HepG2 (cell line): Measurements from ENCODE around the gene SAPCD1. TPM values are rescaled to one million over a fixed set of nuclear protein-coding genes. Genes with fewer than 3 reads are reported as not detected.

Experiments used
- ATF7 ChIP-seq, 2 experiments: fragments of 450-650 bp in 1 of 2; sonication (generic) in 1 of 2; formaldehyde crosslinking in 1 of 2; IDR thresholded peaks; 2 replicates each; pipeline versions ENCODE4 v1.4.0 to v1.6.1; 2016 to 2020; ENCODE audit warnings: antibody characterized with exemption in 1 of 2, mild to moderate bottlenecking in 1 of 2, missing genetic modification reagents in 1 of 2
- ELF4 ChIP-seq: sonication (generic); formaldehyde crosslinking; IDR thresholded peaks from 2 replicates; pipeline ENCODE4 v1.5.0; 2020; ENCODE audit warnings: missing genetic modification reagents, mild to moderate bottlenecking, moderate library complexity, borderline replicate concordance
- EZH2 ChIP-seq: conservative IDR thresholded peaks from 2 replicates; pipeline ENCODE4 v1.6.1; 2012; ENCODE audit warnings: mild to moderate bottlenecking, low read depth, low read length, moderate library complexity
- LCORL ChIP-seq, 2 experiments: fragments of 450-650 bp in 1 of 2; sonication (generic) in 1 of 2; formaldehyde crosslinking in 1 of 2; IDR thresholded peaks; 2 replicates each; pipeline versions ENCODE4 v1.5.0 to v1.6.1; 2017 to 2020; ENCODE audit warnings: antibody characterized with exemption in 1 of 2, missing genetic modification reagents in 1 of 2
- RBM39 ChIP-seq: fragments of 200-400 bp; formaldehyde crosslinking; IDR thresholded peaks from one replicate; pipeline ENCODE4 v1.6.1; 2018; ENCODE audit warnings: antibody characterized with exemption, mild to moderate bottlenecking, low read depth, low read length; ENCODE audit not compliant: poor library complexity, severe bottlenecking
- SMAD9 ChIP-seq: sonication (generic); formaldehyde crosslinking; IDR thresholded peaks from 2 replicates; pipeline ENCODE4 v1.5.1; 2020; ENCODE audit warnings: mild to moderate bottlenecking, missing genetic modification reagents
- SOX13 ChIP-seq, 3 experiments: fragments of 450-650 bp in 1 of 3; sonication (generic) in 1 of 3; formaldehyde crosslinking in 1 of 3; IDR thresholded peaks in 2 of 3; conservative IDR thresholded peaks in 1 of 3; 2 replicates each; pipeline versions ENCODE4 v1.5.0 to v1.6.1; 2016 to 2020; ENCODE audit warnings: antibody characterized with exemption in 1 of 3, mild to moderate bottlenecking in 1 of 3, missing compliant biosample characterization in 1 of 3, missing genetic modification reagents in 1 of 3, moderate library complexity in 1 of 3
- ZNF792 ChIP-seq: IDR thresholded peaks from 2 replicates; pipeline ENCODE4 v1.6.1; 2016
- polyA plus RNA-seq, 8 experiments: library from polyadenylated mRNA; depleted of rRNA in 3 of 8; stranded (reverse) in 7 of 8; unstranded in 1 of 8; fragments of >200 nt; fragmentation: Illumina TruSeq in 4 of 8; extraction: Trizol in 4 of 8; gene quantifications; 2 replicates each; pipeline versions ENCODE4 v1.2.1 to v1.2.3, GENCODE V29; 2011 to 2016; ENCODE audit warnings: low read depth in 4 of 8, missing spikeins in 1 of 8, mixed read lengths in 1 of 8; ENCODE audit not compliant: insufficient read depth in 1 of 8
- total RNA-seq, 5 experiments: library from RNA; depleted of rRNA; stranded (reverse); fragments of >200 nt; fragmentation: Illumina TruSeq; extraction: Trizol; gene quantifications; 2 replicates each; pipeline ENCODE4 v1.2.3, GENCODE V29; 2016; ENCODE audit warnings: low read depth in 1 of 5
- TF ChIP-seq, protein P1 (sequence below): sonication (generic); formaldehyde crosslinking; IDR thresholded peaks from 2 replicates; pipeline ENCODE4 v1.5.0; 2020; ENCODE audit warnings: missing genetic modification reagents
- TF ChIP-seq, protein P2 (sequence below): sonication (generic); formaldehyde crosslinking; IDR thresholded peaks from 2 replicates; pipeline ENCODE4 v1.9.0; 2021; ENCODE audit warnings: missing genetic modification reagents, borderline replicate concordance
- TF ChIP-seq, protein P3 (sequence below): sonication (generic); formaldehyde crosslinking; IDR thresholded peaks from 2 replicates; pipeline ENCODE4 v1.4.0; 2020; ENCODE audit warnings: mild to moderate bottlenecking, missing genetic modification reagents
- TF ChIP-seq, protein P4 (sequence below): sonication (generic); formaldehyde crosslinking; conservative IDR thresholded peaks from 2 replicates; pipeline ENCODE4 v1.8.0; 2022; ENCODE audit warnings: low read depth, missing genetic modification reagents
- TF ChIP-seq, protein P5 (sequence below), 2 experiments: sonication (generic) in 1 of 2; formaldehyde crosslinking in 1 of 2; IDR thresholded peaks; 2 replicates each; pipeline versions ENCODE4 v1.4.0 to v1.6.1; 2018 to 2020; ENCODE audit warnings: missing genetic modification reagents in 2 of 2, borderline replicate concordance in 1 of 2, low read depth in 1 of 2, mild to moderate bottlenecking in 1 of 2, missing biosample characterization in 1 of 2
- TF ChIP-seq, protein P6 (sequence below): sonication (generic); formaldehyde crosslinking; IDR thresholded peaks from 2 replicates; pipeline ENCODE4 v1.5.1; 2020; ENCODE audit warnings: missing genetic modification reagents, mild to moderate bottlenecking, borderline replicate concordance
- TF ChIP-seq, protein P7 (sequence below): sonication (generic); formaldehyde crosslinking; IDR thresholded peaks from 2 replicates; pipeline ENCODE4 v1.4.0; 2020; ENCODE audit warnings: mild to moderate bottlenecking, missing genetic modification reagents

Gene SAPCD1
- total and polyA plus RNA-seq, 2 of the 13 experiments (the other 11 are each of a cell fraction or from before 2014, with no cell fraction given): 2.5 to 3.9 TPM

DNA sequence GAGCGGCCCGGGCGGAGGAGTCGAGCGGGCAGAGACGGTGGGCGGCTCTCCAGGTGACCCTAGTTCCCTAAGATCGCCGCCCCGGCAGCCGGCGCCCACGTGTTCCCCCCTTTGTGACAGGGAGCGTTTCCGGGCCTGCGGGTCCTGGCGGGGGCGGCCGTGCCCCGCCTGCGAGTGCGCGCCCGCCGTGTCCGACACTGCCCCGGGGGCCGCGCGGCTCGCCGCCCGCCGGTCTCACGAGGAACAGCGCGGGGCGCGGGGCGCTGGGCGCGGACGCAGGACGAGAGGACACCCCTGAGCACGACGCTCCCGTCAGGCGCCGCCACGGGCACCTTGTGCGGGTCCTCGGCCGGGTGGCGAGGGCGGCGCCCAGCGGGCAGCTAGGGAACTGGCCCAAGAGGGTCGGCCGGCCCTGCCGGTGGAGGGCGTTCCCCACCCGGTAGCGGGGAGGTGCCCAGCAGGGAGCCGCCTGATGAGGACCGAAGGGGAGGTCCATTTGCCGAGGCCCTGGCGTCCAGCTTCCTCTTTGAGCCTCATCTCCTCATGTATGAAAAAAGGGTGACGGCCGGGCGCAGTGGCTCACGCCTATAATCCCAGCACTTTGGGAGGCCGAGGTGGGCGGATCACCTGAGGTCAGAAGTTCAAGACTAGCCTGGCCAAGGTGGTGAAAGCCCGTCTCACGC, 33.3 kb downstream of the SAPCD1 start, which contains the start of gene VARS1 (continued):
- TF ChIP-seq, protein P1, sequence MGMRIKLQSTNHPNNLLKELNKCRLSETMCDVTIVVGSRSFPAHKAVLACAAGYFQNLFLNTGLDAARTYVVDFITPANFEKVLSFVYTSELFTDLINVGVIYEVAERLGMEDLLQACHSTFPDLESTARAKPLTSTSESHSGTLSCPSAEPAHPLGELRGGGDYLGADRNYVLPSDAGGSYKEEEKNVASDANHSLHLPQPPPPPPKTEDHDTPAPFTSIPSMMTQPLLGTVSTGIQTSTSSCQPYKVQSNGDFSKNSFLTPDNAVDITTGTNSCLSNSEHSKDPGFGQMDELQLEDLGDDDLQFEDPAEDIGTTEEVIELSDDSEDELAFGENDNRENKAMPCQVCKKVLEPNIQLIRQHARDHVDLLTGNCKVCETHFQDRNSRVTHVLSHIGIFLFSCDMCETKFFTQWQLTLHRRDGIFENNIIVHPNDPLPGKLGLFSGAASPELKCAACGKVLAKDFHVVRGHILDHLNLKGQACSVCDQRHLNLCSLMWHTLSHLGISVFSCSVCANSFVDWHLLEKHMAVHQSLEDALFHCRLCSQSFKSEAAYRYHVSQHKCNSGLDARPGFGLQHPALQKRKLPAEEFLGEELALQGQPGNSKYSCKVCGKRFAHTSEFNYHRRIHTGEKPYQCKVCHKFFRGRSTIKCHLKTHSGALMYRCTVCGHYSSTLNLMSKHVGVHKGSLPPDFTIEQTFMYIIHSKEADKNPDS (CRISPR knock-in tag): no peak
- peak; percentile 82; the same call in 1 of the 2 replicates for TF ChIP-seq ELF4
- TF ChIP-seq, protein P2, sequence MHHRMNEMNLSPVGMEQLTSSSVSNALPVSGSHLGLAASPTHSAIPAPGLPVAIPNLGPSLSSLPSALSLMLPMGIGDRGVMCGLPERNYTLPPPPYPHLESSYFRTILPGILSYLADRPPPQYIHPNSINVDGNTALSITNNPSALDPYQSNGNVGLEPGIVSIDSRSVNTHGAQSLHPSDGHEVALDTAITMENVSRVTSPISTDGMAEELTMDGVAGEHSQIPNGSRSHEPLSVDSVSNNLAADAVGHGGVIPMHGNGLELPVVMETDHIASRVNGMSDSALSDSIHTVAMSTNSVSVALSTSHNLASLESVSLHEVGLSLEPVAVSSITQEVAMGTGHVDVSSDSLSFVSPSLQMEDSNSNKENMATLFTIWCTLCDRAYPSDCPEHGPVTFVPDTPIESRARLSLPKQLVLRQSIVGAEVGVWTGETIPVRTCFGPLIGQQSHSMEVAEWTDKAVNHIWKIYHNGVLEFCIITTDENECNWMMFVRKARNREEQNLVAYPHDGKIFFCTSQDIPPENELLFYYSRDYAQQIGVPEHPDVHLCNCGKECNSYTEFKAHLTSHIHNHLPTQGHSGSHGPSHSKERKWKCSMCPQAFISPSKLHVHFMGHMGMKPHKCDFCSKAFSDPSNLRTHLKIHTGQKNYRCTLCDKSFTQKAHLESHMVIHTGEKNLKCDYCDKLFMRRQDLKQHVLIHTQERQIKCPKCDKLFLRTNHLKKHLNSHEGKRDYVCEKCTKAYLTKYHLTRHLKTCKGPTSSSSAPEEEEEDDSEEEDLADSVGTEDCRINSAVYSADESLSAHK: no peak
- TF ChIP-seq ATF7 (IDR thresholded peaks at IDR 0.05): no peak
- TF ChIP-seq ATF7 (CRISPR knock-in tag; IDR thresholded peaks at IDR 0.05): no peak
- TF ChIP-seq, protein P3, sequence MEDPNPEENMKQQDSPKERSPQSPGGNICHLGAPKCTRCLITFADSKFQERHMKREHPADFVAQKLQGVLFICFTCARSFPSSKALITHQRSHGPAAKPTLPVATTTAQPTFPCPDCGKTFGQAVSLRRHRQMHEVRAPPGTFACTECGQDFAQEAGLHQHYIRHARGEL (CRISPR knock-in tag): peak; percentile 98
- TF ChIP-seq LCORL (IDR thresholded peaks at IDR 0.05): no peak
- peak; percentile 93 for TF ChIP-seq LCORL (CRISPR knock-in tag; IDR thresholded peaks at IDR 0.05)
- TF ChIP-seq, protein P4, sequence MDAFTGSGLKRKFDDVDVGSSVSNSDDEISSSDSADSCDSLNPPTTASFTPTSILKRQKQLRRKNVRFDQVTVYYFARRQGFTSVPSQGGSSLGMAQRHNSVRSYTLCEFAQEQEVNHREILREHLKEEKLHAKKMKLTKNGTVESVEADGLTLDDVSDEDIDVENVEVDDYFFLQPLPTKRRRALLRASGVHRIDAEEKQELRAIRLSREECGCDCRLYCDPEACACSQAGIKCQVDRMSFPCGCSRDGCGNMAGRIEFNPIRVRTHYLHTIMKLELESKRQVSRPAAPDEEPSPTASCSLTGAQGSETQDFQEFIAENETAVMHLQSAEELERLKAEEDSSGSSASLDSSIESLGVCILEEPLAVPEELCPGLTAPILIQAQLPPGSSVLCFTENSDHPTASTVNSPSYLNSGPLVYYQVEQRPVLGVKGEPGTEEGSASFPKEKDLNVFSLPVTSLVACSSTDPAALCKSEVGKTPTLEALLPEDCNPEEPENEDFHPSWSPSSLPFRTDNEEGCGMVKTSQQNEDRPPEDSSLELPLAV (CRISPR knock-in tag): 0 out of 2 replicates have a peak, but pooled peaks have one; percentile 35
- TF ChIP-seq RBM39: no peak
- TF ChIP-seq EZH2: no peak
- TF ChIP-seq, protein P5, sequence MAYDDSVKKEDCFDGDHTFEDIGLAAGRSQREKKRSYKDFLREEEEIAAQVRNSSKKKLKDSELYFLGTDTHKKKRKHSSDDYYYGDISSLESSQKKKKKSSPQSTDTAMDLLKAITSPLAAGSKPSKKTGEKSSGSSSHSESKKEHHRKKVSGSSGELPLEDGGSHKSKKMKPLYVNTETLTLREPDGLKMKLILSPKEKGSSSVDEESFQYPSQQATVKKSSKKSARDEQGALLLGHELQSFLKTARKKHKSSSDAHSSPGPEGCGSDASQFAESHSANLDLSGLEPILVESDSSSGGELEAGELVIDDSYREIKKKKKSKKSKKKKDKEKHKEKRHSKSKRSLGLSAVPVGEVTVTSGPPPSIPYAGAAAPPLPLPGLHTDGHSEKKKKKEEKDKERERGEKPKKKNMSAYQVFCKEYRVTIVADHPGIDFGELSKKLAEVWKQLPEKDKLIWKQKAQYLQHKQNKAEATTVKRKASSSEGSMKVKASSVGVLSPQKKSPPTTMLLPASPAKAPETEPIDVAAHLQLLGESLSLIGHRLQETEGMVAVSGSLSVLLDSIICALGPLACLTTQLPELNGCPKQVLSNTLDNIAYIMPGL (CRISPR knock-in tag; IDR thresholded peaks at IDR 0.05; ENCODE audit: borderline replicate concordance in 1 of 2, low read depth in 1 of 2): peak; percentile 97 to 99
- TF ChIP-seq, protein P6, sequence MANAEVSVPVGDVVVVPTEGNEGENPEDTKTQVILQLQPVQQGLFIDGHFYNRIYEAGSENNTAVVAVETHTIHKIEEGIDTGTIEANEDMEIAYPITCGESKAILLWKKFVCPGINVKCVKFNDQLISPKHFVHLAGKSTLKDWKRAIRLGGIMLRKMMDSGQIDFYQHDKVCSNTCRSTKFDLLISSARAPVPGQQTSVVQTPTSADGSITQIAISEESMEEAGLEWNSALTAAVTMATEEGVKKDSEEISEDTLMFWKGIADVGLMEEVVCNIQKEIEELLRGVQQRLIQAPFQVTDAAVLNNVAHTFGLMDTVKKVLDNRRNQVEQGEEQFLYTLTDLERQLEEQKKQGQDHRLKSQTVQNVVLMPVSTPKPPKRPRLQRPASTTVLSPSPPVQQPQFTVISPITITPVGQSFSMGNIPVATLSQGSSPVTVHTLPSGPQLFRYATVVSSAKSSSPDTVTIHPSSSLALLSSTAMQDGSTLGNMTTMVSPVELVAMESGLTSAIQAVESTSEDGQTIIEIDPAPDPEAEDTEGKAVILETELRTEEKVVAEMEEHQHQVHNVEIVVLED (CRISPR knock-in tag): peak; percentile 69
- no peak for TF ChIP-seq SMAD9
- TF ChIP-seq SOX13 (IDR thresholded peaks at IDR 0.05): no peak
- peak in 1 of 2 experiments; percentile 34; a peak in 2 of 4 replicates for TF ChIP-seq SOX13 (CRISPR knock-in tag; conservative IDR thresholded peaks at IDR 0.05 in 1 of 2, IDR thresholded peaks at IDR 0.05 in 1 of 2)
- TF ChIP-seq, protein P7, sequence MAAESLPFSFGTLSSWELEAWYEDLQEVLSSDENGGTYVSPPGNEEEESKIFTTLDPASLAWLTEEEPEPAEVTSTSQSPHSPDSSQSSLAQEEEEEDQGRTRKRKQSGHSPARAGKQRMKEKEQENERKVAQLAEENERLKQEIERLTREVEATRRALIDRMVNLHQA (CRISPR knock-in tag): no peak
- no peak; the same call in 1 of the 2 replicates for TF ChIP-seq ZNF792 (CRISPR knock-in tag)
